Measurements from ENCODE around the gene TMEM119.

TMEM119 gene

DNA sequence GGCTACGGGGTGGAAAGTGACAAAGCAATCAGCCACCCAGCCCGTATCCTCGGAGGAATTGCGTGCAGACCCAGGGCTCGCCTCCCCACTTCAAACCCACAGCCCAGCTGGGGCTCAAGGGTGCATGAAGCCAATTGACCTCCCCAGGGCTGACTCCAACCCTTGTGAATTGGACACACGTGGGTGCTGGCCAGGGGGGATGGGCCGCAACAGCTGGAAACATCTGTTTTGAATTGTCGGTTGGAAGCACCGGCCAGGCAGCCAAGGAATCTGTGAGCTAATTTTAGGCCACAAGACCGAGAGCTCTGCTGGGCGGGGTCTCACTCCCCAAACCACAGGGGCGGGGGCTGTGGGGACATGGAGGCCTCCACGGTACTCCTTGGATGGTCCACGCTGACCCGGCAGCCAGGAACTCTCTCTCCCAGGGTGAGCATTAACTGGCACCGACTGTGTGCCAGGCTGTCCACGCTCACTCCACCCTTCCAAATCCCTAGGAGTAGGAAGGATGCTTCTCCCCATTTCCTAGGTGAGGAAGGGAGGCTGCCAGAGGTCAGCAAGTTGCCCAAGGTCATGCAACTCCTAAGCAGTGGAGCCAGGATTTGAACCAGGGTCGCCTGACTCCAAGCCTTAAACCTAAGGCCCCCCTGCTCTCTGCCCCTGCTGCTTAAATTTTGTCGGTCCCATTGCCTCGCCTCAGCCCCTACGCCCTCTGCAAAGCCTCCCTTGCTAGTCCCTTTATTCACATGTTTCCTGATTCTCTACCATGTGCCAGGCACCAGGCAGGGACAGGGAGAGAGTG lies 11.9 kb upstream of the TMEM119 start:
- Histone ChIP-seq H3K9me3 (no peaks in the 10 kb centered on the region), H3K4me1 (peaks cover 88% of the 10 kb centered on the region), H3K27me3 (no peaks in the 10 kb centered on the region), H3K4me3 (no peak overlapping the region), H3K9ac (no peak overlapping the region; the same call in 1 of the 2 replicates), H3K4me2 (peak overlapping the region; percentile 84), H4K20me1 (no peaks in the 10 kb centered on the region), H3K36me3 (no peaks in the 10 kb centered on the region), H3K27ac (peak overlapping the region; percentile 80)
- no peak for TF ChIP-seq Cebpa-rat (IDR thresholded peaks at IDR 0.05)

DNA sequence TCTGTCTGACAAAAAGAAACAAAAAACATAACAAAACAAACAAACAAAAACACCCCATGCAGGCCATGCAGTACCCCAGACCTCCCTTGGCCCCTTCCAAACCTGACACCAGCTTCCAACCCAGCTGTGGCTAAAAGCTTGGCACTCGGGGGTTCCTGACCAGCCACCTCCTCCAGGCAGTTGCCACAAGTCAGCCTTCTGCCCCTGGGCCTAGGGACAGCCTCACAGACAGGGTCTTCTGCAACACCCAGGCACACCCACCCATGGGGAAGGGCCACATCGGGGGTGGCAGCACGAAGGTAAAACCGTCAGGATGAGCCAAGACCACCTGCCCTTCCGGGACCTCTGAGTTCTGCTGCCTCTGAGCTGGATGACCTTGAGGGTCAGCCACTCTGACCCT lies 10.7 kb upstream of the TMEM119 start:
- H3K9ac ChIP-seq, result no peak overlapping the region
- no peaks in the 10 kb centered on the region for H4K20me1 ChIP-seq
- H3K27me3 ChIP-seq, result no peaks in the 10 kb centered on the region
- peak overlapping the region; percentile 43 for H3K27ac ChIP-seq
- H3K4me2 ChIP-seq, result peak overlapping the region; percentile 84
- no peak for TF ChIP-seq Cebpa-rat (IDR thresholded peaks at IDR 0.05)
- no peak overlapping the region for H3K4me3 ChIP-seq
- no peaks in the 10 kb centered on the region for H3K9me3 ChIP-seq
- peaks cover 87% of the 10 kb centered on the region for H3K4me1 ChIP-seq
- no peaks in the 10 kb centered on the region for H3K36me3 ChIP-seq

DNA sequence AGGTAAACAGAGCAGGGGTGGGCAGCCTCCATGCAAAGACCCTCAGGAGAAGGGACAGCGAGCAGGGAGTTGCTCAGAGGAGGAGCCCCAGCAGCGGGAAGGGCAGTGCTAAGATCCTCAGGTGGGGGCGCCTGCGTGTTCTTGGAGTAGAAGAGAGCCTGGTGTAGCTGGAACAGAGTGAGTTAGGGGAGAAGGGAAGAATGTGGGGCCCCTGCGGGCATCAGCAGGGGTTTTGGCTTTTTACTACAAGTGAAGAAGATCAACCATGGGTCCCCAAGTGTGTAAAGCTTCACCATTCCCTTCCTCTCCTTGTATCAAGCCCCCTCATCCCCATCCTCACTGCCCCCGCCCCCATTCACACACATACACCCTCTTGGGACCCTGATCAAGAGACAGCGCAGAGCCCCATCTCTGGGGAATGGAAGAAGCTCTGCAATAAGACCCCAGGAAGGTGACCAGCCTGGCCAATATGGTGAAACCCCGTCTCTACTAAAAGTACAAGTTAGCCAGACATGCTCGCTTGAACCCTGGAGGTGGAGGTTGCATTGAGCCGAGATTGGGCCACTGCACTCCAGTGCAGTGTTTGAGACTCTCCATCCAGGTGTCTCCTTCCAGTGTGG lies 10.2 kb upstream of the TMEM119 start:
- H3K27me3 ChIP-seq, result no peaks in the 10 kb centered on the region
- H3K9me3 ChIP-seq, result no peaks in the 10 kb centered on the region
- no peak overlapping the region for H3K9ac ChIP-seq
- peak overlapping the region; percentile 84 for H3K4me2 ChIP-seq
- H3K27ac ChIP-seq, result peak overlapping the region; percentile 43; the same call in 1 of the 2 replicates
- H3K4me3 ChIP-seq, result no peak overlapping the region
- TF ChIP-seq Cebpa-rat (IDR thresholded peaks at IDR 0.05), result no peak
- peaks cover 87% of the 10 kb centered on the region for H3K4me1 ChIP-seq
- H3K36me3 ChIP-seq, result no peaks in the 10 kb centered on the region
- no peaks in the 10 kb centered on the region for H4K20me1 ChIP-seq

DNA sequence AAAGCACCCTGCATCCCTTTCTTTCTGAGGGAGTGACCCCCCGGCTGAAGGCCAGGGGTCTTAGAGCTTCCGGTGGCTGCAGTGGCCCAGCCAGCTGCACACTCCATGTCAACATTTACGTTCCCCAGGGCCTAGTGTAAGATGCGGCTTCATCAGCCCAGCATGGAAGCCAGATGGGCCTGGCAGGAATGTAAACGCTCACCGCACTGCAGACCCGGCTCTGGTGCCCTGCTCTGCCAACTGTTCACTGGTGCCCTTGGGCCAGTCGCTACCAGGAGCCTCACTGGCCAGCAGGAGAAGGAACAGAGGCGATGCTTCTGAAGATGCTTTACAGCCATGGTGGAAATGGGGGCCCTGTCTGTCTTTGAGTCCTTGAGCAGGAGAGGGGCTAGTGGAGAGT lies 8.6 kb upstream of the TMEM119 start:
- H3K4me3 ChIP-seq, result no peak overlapping the region
- H4K20me1 ChIP-seq, result no peaks in the 10 kb centered on the region
- no peaks in the 10 kb centered on the region for H3K9me3 ChIP-seq
- 0 out of 2 replicates have a peak overlapping the region, but pooled peaks have one; percentile 10 for H3K27ac ChIP-seq
- no peaks in the 10 kb centered on the region for H3K27me3 ChIP-seq
- no peaks in the 10 kb centered on the region for H3K36me3 ChIP-seq
- H3K4me1 ChIP-seq, result peaks cover 84% of the 10 kb centered on the region
- no peak overlapping the region for H3K9ac ChIP-seq
- H3K4me2 ChIP-seq, result peak overlapping the region; percentile 49
- TF ChIP-seq Cebpa-rat (IDR thresholded peaks at IDR 0.05), result no peak

DNA sequence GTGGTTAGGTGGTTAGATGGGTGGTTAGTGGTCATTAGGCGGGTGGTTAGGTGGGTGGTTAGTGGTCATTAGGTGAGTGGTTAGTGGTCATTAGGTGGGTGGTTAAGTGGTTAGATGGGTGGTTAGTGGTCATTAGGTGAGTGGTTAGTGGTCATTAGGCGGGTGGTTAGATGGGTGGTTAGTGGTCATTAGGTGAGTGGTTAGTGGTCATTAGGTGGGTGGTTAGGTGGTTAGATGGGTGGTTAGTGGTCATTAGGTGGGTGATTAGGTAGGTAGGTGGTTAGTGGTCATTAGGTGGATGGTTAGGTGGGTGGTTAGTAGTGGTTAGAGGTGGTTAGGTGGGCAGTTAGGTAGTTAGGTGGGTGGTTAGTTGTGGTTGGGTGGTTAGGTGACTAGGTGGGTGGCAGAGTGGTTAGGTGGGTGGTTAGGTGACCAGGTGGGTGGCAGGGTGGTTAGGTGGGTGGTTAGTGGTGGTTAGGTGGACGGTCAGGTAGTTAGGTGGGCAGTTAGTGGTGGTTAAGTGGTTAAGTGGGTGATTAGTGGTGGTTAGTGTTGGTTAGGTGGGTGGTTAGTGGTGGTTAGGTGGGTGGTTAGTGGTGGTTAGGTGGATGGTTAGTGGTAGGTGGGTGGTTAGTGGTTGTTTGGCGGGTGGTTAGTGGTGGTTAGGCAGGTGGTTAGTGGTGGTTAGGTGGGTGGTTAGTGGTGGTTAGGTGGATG lies 8.0 kb upstream of the TMEM119 start:
- H3K27me3 ChIP-seq, result no peaks in the 10 kb centered on the region
- H3K4me3 ChIP-seq, result no peak overlapping the region
- no peaks in the 10 kb centered on the region for H3K36me3 ChIP-seq
- peaks cover 84% of the 10 kb centered on the region for H3K4me1 ChIP-seq
- H3K4me2 ChIP-seq, result peak overlapping the region; percentile 49; the same call in 1 of the 2 replicates
- no peak for TF ChIP-seq Cebpa-rat (IDR thresholded peaks at IDR 0.05)
- no peak overlapping the region for H3K9ac ChIP-seq
- H3K27ac ChIP-seq, result no peak overlapping the region
- no peaks in the 10 kb centered on the region for H4K20me1 ChIP-seq
- no peaks in the 10 kb centered on the region for H3K9me3 ChIP-seq

DNA sequence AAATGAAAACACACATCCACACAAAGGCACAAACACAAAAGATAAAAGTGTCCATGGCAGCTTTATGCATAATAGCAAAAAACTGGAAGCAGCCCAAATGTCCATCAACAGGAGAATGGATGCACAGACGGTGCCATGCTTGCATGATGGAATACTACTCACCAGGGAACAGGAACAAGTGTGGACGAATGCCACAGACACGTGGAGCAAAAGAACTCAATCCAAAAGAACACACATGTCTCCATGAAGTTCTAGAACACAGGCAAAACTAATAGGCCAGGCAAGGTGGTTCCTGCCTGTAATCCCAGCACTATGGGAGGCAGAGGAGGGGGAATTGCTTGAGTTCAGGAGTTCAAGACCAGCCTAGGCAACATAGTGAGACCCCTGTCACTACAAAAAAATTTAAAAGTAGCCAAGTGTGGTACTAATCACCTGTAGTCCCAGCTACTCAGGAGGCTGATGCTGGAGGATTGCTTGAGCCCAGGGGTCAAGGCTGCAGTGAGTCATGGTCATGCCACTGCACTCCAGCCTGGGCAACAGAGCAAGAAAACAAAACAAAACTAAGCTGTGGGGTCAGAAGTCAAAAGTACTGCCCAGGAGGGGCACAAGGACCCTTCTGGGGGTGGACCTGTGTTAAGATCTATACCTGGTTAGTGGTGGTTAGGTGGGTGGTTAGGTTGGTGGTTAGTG lies 7.3 kb upstream of the TMEM119 start:
- TF ChIP-seq Cebpa-rat (IDR thresholded peaks at IDR 0.05), result no peak
- Histone ChIP-seq H3K9ac (no peak overlapping the region), H3K27me3 (no peaks in the 10 kb centered on the region), H3K9me3 (no peaks in the 10 kb centered on the region), H3K4me2 (no peak overlapping the region), H3K4me3 (no peak overlapping the region), H3K36me3 (no peaks in the 10 kb centered on the region), H3K27ac (no peak overlapping the region), H4K20me1 (no peaks in the 10 kb centered on the region), H3K4me1 (peaks cover 78% of the 10 kb centered on the region)

DNA sequence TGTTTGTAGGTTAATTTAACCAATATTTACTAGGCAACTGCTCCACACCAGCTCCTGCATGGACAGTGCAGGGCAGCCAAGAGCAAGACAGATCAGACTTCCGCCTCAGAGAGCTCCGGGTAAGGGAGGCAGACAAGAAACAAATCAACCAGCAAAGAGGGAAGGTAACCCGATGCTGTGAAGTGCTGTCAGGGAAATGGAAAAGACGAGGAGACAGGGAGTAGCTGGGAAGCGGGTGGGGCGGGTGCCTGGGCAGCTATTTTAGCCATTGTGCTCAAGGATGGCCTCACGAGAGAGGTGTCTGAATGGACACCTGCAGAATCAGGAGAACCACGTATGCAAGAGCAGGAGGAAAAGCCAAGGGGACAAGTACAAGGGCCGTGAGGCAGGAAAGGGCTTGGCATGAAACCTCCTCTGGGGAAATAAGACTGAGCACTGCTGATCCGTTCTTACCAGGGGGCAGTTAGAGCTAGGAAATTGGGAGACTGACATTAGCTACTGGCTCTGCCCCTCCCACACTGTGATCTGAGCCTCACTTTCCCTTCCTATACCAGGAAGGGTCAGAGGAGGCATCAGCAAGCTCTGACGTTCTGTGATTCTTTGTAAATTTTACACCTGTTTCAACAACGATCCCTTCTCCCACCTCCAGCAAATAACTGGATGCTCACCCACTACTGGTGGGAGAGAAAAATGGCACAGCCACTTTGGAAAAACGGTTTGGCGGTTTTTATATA lies 6.5 kb upstream of the TMEM119 start:
- H3K27ac ChIP-seq, result no peak overlapping the region
- no peak overlapping the region for H3K4me3 ChIP-seq
- no peaks in the 10 kb centered on the region for H4K20me1 ChIP-seq
- H3K9me3 ChIP-seq, result no peaks in the 10 kb centered on the region
- H3K27me3 ChIP-seq, result no peaks in the 10 kb centered on the region
- H3K9ac ChIP-seq, result no peak overlapping the region
- peaks cover 70% of the 10 kb centered on the region for H3K4me1 ChIP-seq
- no peak for TF ChIP-seq Cebpa-rat (IDR thresholded peaks at IDR 0.05)
- no peak overlapping the region for H3K4me2 ChIP-seq
- H3K36me3 ChIP-seq, result no peaks in the 10 kb centered on the region

DNA sequence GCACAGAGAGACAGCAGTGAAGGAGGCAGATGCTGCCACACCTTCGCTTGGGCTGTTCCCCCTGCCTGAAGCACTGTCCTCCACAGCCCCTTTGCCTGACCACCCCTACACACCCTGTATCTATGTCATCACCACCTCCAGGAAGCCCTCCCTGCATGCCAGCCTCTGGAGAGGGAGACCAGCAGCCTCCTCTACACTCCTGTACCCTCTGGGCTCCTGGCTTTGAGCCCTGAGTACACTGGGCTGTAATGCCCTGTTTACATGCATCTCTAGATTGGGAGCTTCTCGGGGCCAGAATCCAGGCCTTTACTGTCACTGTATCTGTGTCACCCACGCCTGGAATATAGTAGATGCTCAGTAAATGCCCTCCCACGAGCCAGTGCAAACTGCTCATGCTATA lies 5.9 kb upstream of the TMEM119 start:
- Histone ChIP-seq H3K4me1 (peaks cover 64% of the 10 kb centered on the region), H3K36me3 (no peaks in the 10 kb centered on the region), H3K27me3 (no peaks in the 10 kb centered on the region), H3K9me3 (no peaks in the 10 kb centered on the region), H3K9ac (no peak overlapping the region), H4K20me1 (no peaks in the 10 kb centered on the region), H3K27ac (no peak overlapping the region), H3K4me3 (no peak overlapping the region), H3K4me2 (no peak overlapping the region)
- TF ChIP-seq Cebpa-rat (IDR thresholded peaks at IDR 0.05), result no peak

Measured in BLaER1 (cell line).